ENCODE results near the gene TRIM31. TPM values are rescaled to one million over a fixed set of nuclear protein-coding genes. Genes with fewer than 3 reads are reported as not detected.
A peak's percentile ranks its signal among the peaks of the same experiment; 100 is the strongest.
"Not testable (repeated sequence)": the region's sequence is repeated elsewhere in the genome, so short reads cannot be mapped to it uniquely, and the experiment has no call there.

The TRIM31 gene
- total RNA-seq, 2 donors from 2014 or later: 0.32 TPM; not detected in 1

DNA sequence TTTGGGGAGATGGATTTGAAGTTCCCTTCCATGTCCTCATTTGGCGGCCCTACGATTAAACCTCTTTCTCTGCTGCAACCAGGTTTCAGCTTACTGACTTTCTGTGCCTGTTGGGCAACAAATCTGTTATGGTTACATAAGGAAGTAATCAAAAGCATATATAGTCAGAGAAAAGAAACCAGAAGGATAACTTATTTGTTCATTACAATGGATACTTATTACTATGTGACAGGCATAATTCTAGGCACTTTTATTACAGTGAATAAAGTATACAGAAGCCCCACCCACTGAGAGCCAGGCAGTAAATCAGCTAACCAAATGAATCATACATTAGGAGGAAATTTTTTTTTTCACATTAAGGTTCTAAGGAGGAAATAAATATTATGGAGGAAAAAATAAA lies 9.6 kb upstream of the TRIM31 start:
- TF ChIP-seq POLR2AphosphoS5 (IDR thresholded peaks at IDR 0.05) (no peak), POLR2A (IDR thresholded peaks at IDR 0.05) (no peak)
- TF ChIP-seq, protein P1, sequence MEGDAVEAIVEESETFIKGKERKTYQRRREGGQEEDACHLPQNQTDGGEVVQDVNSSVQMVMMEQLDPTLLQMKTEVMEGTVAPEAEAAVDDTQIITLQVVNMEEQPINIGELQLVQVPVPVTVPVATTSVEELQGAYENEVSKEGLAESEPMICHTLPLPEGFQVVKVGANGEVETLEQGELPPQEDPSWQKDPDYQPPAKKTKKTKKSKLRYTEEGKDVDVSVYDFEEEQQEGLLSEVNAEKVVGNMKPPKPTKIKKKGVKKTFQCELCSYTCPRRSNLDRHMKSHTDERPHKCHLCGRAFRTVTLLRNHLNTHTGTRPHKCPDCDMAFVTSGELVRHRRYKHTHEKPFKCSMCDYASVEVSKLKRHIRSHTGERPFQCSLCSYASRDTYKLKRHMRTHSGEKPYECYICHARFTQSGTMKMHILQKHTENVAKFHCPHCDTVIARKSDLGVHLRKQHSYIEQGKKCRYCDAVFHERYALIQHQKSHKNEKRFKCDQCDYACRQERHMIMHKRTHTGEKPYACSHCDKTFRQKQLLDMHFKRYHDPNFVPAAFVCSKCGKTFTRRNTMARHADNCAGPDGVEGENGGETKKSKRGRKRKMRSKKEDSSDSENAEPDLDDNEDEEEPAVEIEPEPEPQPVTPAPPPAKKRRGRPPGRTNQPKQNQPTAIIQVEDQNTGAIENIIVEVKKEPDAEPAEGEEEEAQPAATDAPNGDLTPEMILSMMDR (IDR thresholded peaks at IDR 0.05): no peak
- intact Hi-C loops (cut with DNase I): no loop called here
- no peak for DNase-seq (ENCODE audit: low spot score)
- H3K27me3 ChIP-seq (replicated peaks; ENCODE audit: insufficient read depth): peaks cover 1% of the 10 kb centered on the region
- no peak overlapping the region for H3K27ac ChIP-seq
- WGBS: 21% methylated on average over 2 of the region's 2 CpGs
- H3K9me3 ChIP-seq: no peaks in the 10 kb centered on the region
- H3K4me1 ChIP-seq (replicated peaks): no peaks in the 10 kb centered on the region
- H3K36me3 ChIP-seq: no peaks in the 10 kb centered on the region
- H3K4me3 ChIP-seq: no peak overlapping the region

DNA sequence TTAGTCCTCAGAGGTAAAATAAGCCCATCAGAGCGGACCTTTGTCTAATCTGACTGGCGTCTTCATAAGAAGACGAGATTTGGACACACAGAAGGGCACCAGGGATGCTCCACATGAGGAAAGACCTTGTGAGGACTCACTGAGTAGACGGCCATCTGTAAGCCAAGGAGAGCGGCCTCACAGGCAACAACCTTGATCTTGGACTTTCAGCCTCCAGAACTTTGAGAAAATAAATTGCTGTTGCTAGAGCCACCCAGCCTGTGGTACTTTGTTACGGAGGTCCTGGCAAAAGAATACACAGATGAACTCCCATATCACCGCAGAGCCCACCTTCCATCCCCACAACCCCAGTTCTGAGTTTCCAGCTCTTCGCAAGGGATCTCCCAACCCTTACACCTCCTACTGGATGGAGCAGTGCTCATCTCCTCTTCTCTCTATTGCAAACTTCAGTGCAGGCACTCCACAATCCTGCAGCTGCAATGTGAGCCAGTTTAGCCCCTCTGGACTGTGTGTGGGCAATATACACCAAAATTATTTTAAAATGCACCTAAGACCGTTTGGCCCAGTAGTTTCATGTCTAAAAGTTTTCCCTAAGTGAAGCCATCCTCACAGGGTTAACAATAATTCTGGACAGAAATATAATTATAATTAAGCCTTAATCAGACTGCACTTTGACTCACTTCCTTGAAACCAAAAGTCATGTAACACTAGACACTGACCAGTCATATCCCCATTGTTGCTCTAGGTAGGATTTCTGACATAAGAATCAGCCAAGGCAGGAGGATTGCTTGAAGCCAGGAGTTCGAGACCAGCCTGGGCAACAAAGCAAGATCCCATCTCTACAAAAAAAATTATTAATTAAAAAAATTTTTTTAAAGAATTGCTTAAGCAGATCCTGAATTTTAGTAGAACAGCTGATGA lies 8.8 kb upstream of the TRIM31 start:
- whole genome bisulfite sequencing: 84% methylated on average over 10 of the region's 10 CpGs
- Histone ChIP-seq H3K27me3 (replicated peaks; ENCODE audit: insufficient read depth) (no peaks in the 10 kb centered on the region), H3K36me3 (no peaks in the 10 kb centered on the region), H3K27ac (no peak overlapping the region), H3K4me3 (no peak overlapping the region), H3K4me1 (replicated peaks) (no peaks in the 10 kb centered on the region), H3K9me3 (no peaks in the 10 kb centered on the region)
- TF ChIP-seq, protein P1 (IDR thresholded peaks at IDR 0.05): no peak
- no peak for TF ChIP-seq POLR2A (IDR thresholded peaks at IDR 0.05)
- no peak for TF ChIP-seq POLR2AphosphoS5 (IDR thresholded peaks at IDR 0.05)
- DNase-seq (ENCODE audit: low spot score): no peak
- intact Hi-C loops (cut with DNase I): no loop called here

DNA sequence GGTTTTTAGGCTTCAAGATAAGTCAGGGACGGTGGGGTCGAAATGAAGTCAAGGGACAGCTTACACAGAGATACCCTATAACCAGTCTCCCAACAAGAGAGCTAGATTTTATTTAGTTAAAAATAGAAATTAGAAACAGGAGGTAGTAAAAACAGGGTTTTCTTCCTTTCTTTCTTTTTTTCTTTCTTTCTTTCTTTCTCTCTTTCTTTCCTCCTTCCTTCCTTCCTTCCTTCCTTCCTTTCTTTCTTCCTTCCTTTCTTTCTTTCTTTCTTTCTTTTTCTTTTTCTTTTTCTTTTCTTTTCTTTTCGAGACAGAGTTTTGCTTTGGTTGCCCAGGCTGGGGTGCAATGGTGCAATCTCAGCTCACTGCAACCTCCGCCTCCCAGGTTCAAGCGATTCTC lies 5.8 kb upstream of the TRIM31 start:
- H3K27ac ChIP-seq; H3K4me3 ChIP-seq; H3K9me3 ChIP-seq; H3K36me3 ChIP-seq; intact Hi-C loops (cut with DNase I); H3K27me3 ChIP-seq (replicated peaks; ENCODE audit: insufficient read depth); H3K4me1 ChIP-seq (replicated peaks); DNase-seq (ENCODE audit: low spot score): not testable (repeated sequence)
- 93% methylated on average over 5 of the region's 5 CpGs for WGBS

DNA sequence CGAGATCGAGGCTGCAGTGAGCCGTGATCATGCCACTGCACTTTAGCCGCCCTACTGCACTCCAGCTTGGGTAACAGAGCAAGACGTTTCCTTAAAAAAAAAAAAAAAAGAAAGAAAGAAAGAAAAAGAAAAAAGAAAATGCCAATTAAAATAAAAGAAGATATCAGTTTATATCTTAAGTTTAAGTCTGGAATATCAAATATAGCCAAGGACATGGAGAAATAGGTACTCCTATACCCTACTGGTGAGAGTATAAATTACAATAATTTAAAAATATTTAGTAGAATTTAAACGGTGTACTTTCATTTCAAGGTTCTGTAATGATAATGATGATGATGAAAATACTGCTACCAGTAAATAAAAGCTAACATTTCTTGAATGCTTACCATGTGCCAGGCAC lies 3.8 kb upstream of the TRIM31 start:
- Histone ChIP-seq H3K27me3 (replicated peaks; ENCODE audit: insufficient read depth) (peaks cover 3% of the 10 kb centered on the region), H3K4me3 (no peak overlapping the region), H3K27ac (no peak overlapping the region), H3K36me3 (no peaks in the 10 kb centered on the region), H3K9me3 (no peaks in the 10 kb centered on the region), H3K4me1 (replicated peaks) (no peaks in the 10 kb centered on the region)
- WGBS: 79% methylated on average over 6 of the region's 6 CpGs
- intact Hi-C loops (cut with DNase I): no loop called here
- DNase-seq (ENCODE audit: low spot score): no peak
- TF ChIP-seq POLR2A (IDR thresholded peaks at IDR 0.05): no peak
- TF ChIP-seq, protein P1 (IDR thresholded peaks at IDR 0.05): peak in 1 of 4 experiments; percentile 16

DNA sequence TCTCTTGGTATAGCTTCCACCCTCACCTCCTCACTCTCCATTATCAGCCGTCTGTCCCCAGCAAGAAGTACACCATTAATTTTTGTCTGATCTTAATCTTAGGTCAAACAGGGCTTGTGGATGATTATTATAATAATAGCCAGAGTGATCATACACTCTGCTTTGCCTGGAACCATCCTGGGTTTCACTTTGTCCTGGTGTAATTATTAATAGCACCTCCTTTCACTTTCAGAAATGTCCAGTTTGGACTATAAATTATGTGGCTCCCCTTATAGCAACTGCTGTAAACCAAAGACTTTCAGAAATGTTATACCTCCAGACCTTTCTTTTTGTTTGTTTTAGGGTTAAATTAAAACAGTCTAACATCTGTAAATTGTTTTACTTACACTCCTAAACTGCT lies 951 bp upstream of the TRIM31 start:
- Histone ChIP-seq H3K27me3 (replicated peaks; ENCODE audit: insufficient read depth) (peaks cover 3% of the 10 kb centered on the region), H3K27ac (no peak overlapping the region), H3K9me3 (no peaks in the 10 kb centered on the region), H3K4me1 (replicated peaks) (no peaks in the 10 kb centered on the region), H3K4me3 (no peak overlapping the region), H3K36me3 (no peaks in the 10 kb centered on the region)
- 27% methylated on average over 1 of the region's 1 CpG for WGBS
- DNase-seq (ENCODE audit: low spot score): no peak
- intact Hi-C loops (cut with DNase I): no loop called here
- no peak for TF ChIP-seq POLR2AphosphoS5 (IDR thresholded peaks at IDR 0.05)
- TF ChIP-seq, protein P1 (IDR thresholded peaks at IDR 0.05): no peak
- no peak for TF ChIP-seq POLR2A (IDR thresholded peaks at IDR 0.05)

All from prostate gland (tissue), 2 donors.